ENCODE results near the gene DSPP. TPM values are rescaled to one million over a fixed set of nuclear protein-coding genes. Genes with fewer than 3 reads are reported as not detected.

The DSPP gene
- total and polyA plus RNA-seq, 2 of the 8 experiments (the other 6 are each of a cell fraction or from before 2014, with no cell fraction given), result not detected

DNA sequence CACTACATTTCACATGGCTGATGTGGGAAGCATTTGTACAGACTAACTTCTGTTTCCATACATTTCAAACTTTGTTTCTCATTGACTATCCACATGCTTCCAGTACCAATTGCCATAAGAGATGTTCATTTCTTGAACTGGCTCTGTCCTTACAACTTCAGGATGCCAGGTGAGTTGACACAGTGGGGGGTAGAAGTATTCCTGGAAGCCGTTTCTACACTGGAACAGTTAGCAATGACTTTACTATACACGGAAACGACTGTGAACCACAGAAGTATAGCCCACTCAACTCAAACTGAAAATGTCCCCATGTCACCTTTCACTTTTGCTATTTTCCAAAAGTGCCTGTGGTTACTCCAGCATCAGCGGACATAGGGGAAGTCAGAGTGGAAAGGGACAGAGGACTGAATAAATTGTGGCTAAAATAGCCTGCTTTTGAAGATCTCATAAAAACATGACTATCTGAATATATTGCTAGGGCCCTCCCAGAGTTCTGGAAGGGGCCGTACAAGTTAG, 38.0 kb upstream of the DSPP start:
- 86% methylated on average over 5 of the region's 5 CpGs; no CpG with 5 or more reads in 1 of the 2 experiments for WGBS, 2 experiments (ENCODE audit: extremely low coverage in 1 of 2, insufficient coverage in 1 of 2, insufficient read length in 1 of 2, insufficient replicate concordance in 2 of 2, low coverage in 1 of 2, low lambda C conversion rate in 2 of 2, missing lambda C conversion rate in 1 of 2)
- Histone ChIP-seq H3K79me1 (ENCODE audit: low read depth, low read length) (no peaks in the 10 kb centered on the region), H2BK20ac (ENCODE audit: low read length) (no peak overlapping the region), H3K9me3 (ENCODE audit: insufficient read depth in 2 of 2, low read depth in 1 of 2, low read length in 1 of 2) (no peaks in the 10 kb centered on the region), H3K18ac (ENCODE audit: extremely low read depth, low read length) (no peak overlapping the region), H3K27ac (ENCODE audit: low read depth, low read length) (no peak overlapping the region), H4K5ac (ENCODE audit: insufficient read length, low read depth, low read length) (no peak overlapping the region), H3K4me3 (ENCODE audit: extremely low read depth in 1 of 4, insufficient read depth in 2 of 4, low read depth in 3 of 4, low read length in 4 of 4) (no peak overlapping the region), H2BK15ac (ENCODE audit: low read length) (no peak overlapping the region), H4K91ac (replicated peaks; ENCODE audit: insufficient read length, low read length) (no peak overlapping the region), H3K36me3 (ENCODE audit: control insufficient read depth in 2 of 4, insufficient read depth in 4 of 4, low read length in 3 of 4) (no peaks in the 10 kb centered on the region), H2AFZ (ENCODE audit: low read length) (no peak overlapping the region), H2BK120ac (replicated peaks; ENCODE audit: low read depth, low read length) (no peak overlapping the region), H3K14ac (ENCODE audit: insufficient read length) (no peak overlapping the region), H4K20me1 (replicated peaks in 1 of 2; ENCODE audit: control insufficient read depth in 1 of 2, insufficient read depth in 2 of 2, low read length in 2 of 2) (no peaks in the 10 kb centered on the region), H2AK5ac (ENCODE audit: low read depth, low read length) (no peak overlapping the region), H3K4me2 (ENCODE audit: insufficient read depth in 1 of 2, low read depth in 2 of 2, low read length in 2 of 2) (no peak overlapping the region), H2BK5ac (ENCODE audit: low read depth, low read length) (no peak overlapping the region), H3K56ac (replicated peaks; ENCODE audit: insufficient read length, low read depth, low read length) (no peak overlapping the region), H3K4me1 (replicated peaks in 1 of 4; ENCODE audit: control insufficient read depth in 3 of 4, insufficient read depth in 4 of 4, low read length in 3 of 4) (peaks cover 0 to 3% (median 0%) of the 10 kb centered on the region in 4 experiments; a peak in 1 of 7 replicates), H3K9ac (replicated peaks in 1 of 4; ENCODE audit: extremely low read depth in 1 of 4, low read depth in 3 of 4, low read length in 3 of 4) (no peak overlapping the region), H4K8ac (ENCODE audit: extremely low read depth, insufficient read depth, low read length) (no peak overlapping the region), H2BK12ac (ENCODE audit: low read depth, low read length) (no peak overlapping the region), H3K23me2 (ENCODE audit: low read depth, low read length) (no peaks in the 10 kb centered on the region; the same call in 1 of the 2 replicates), H3K4ac (replicated peaks; ENCODE audit: insufficient read length, low read depth, low read length) (no peak overlapping the region), H3K23ac (ENCODE audit: insufficient read length) (no peak overlapping the region), H3K27me3 (replicated peaks in 1 of 4; ENCODE audit: control insufficient read depth in 3 of 4, extremely low read depth in 1 of 4, insufficient read depth in 3 of 4, low read length in 3 of 4) (no peaks in the 10 kb centered on the region), H3K79me2 (ENCODE audit: control insufficient read depth in 1 of 2, insufficient read depth in 2 of 2, low read length in 2 of 2) (no peaks in the 10 kb centered on the region)
- FAIRE-seq (no peak), DNase-seq (ENCODE audit: low read depth in 1 of 2, low spot score in 2 of 2) (no peak)
- CTCF ChIA-PET (ENCODE audit: partially characterized antibody), result no interaction called here
- POLR2A ChIA-PET (ENCODE audit: partially characterized antibody), result no interaction called here
- TF ChIP-seq EGR1 (IDR thresholded peaks at IDR 0.05; ENCODE audit: borderline replicate concordance, low read depth, low read length) (no peak), EZH2 (IDR thresholded peaks at IDR 0.05; ENCODE audit: low read depth, low read length, severe bottlenecking) (no peak), CREB1 (IDR thresholded peaks at IDR 0.05) (no peak), BACH1 (IDR thresholded peaks at IDR 0.05; ENCODE audit: low read length) (no peak), BCL11A (IDR thresholded peaks at IDR 0.05; ENCODE audit: low read depth in 2 of 2, low read length in 2 of 2) (no peak), YY1 (IDR thresholded peaks at IDR 0.05; ENCODE audit: low read depth, low read length) (no peak), MAFK (IDR thresholded peaks at IDR 0.05; ENCODE audit: low read depth, low read length) (no peak), RXRA (IDR thresholded peaks at IDR 0.05; ENCODE audit: insufficient read depth, low read depth, low read length) (no peak)
- TF ChIP-seq, protein P1, sequence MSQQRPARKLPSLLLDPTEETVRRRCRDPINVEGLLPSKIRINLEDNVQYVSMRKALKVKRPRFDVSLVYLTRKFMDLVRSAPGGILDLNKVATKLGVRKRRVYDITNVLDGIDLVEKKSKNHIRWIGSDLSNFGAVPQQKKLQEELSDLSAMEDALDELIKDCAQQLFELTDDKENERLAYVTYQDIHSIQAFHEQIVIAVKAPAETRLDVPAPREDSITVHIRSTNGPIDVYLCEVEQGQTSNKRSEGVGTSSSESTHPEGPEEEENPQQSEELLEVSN (IDR thresholded peaks at IDR 0.05), result no peak
- TF ChIP-seq, protein P2, sequence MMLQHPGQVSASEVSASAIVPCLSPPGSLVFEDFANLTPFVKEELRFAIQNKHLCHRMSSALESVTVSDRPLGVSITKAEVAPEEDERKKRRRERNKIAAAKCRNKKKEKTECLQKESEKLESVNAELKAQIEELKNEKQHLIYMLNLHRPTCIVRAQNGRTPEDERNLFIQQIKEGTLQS (IDR thresholded peaks at IDR 0.05; ENCODE audit: insufficient read depth, low read depth, low read length), result no peak
